Panc1 (cell line): Measurements from ENCODE around the gene CLRN3.

Experiments used
- CTCF ChIP-seq: fragments of 450-650 bp; IDR thresholded peaks from 2 replicates; pipeline ENCODE4 v1.5.1; 2017; ENCODE audit warnings: mild to moderate bottlenecking
- POLR2AphosphoS5 ChIP-seq: IDR thresholded peaks from 2 replicates; pipeline ENCODE4 v1.6.1; 2012; ENCODE audit warnings: mild to moderate bottlenecking, low read depth, low read length, moderate library complexity

- no peak for TF ChIP-seq CTCF
- no peak for TF ChIP-seq POLR2AphosphoS5
Observed at GRCh38 chr10:127889605-127890195, 3.0 kb downstream of the CLRN3 start.
